ENCODE measurements around the gene ABCA1. TPM values are rescaled to one million over a fixed set of nuclear protein-coding genes. Genes with fewer than 3 reads are reported as not detected.
"Not testable (repeated sequence)": the region's sequence is repeated elsewhere in the genome, so short reads cannot be mapped to it uniquely, and the experiment has no call there.

The ABCA1 gene
- total RNA-seq, 1 donor from 2014 or later = 30.7 TPM

GRCh38 chr9:104774132-104774531, 153.8 kb downstream of the ABCA1 start:
- no peak overlapping the region for H3K27ac ChIP-seq

GRCh38 chr9:104772714-104773510, 155.0 kb downstream of the ABCA1 start:
- Histone ChIP-seq H3K27me3 (no peaks in the 10 kb centered on the region), H3K36me3 (no peaks in the 10 kb centered on the region), H3K4me1 (peaks cover 7% of the 10 kb centered on the region), H3K4me3 (no peak overlapping the region), H3K9me3 (no peaks in the 10 kb centered on the region), H3K27ac (no peak overlapping the region)
- no peak for DNase-seq (ENCODE audit: extremely low spot score in 2 of 2)
- intact Hi-C loops (cut with DNase I) = no loop called here
- TF ChIP-seq CTCF (IDR thresholded peaks at IDR 0.05) = no peak
- TF ChIP-seq POLR2A (IDR thresholded peaks at IDR 0.05) = no peak
- no peak for TF ChIP-seq POLR2AphosphoS5 (IDR thresholded peaks at IDR 0.05; ENCODE audit: insufficient read depth in 1 of 2, low read depth in 1 of 2)

More at GRCh38 chr9:104774132-104774531, 153.8 kb downstream of the ABCA1 start:
- TF ChIP-seq POLR2AphosphoS5 (IDR thresholded peaks at IDR 0.05; ENCODE audit: insufficient read depth in 1 of 2, low read depth in 1 of 2) (no peak), POLR2A (IDR thresholded peaks at IDR 0.05) (no peak), CTCF (IDR thresholded peaks at IDR 0.05) (no peak)
- Histone ChIP-seq H3K36me3 (no peaks in the 10 kb centered on the region), H3K4me3 (no peak overlapping the region), H3K27me3 (no peaks in the 10 kb centered on the region), H3K4me1 (peaks cover 7% of the 10 kb centered on the region), H3K9me3 (no peaks in the 10 kb centered on the region)
- intact Hi-C loops (cut with DNase I) = no loop called here
- DNase-seq (ENCODE audit: extremely low spot score in 2 of 2) = no peak

GRCh38 chr9:104769655-104770054, 158.3 kb downstream of the ABCA1 start:
- H3K27ac ChIP-seq = no peak overlapping the region
- intact Hi-C loops (cut with DNase I) = no loop called here
- TF ChIP-seq CTCF (IDR thresholded peaks at IDR 0.05) (no peak), POLR2AphosphoS5 (IDR thresholded peaks at IDR 0.05; ENCODE audit: insufficient read depth in 1 of 2, low read depth in 1 of 2) (no peak), POLR2A (IDR thresholded peaks at IDR 0.05) (no peak)
- no peaks in the 10 kb centered on the region for H3K27me3 ChIP-seq
- H3K4me3 ChIP-seq = no peak overlapping the region
- H3K4me1 ChIP-seq = peaks cover 8% of the 10 kb centered on the region
- no peak for DNase-seq (ENCODE audit: extremely low spot score in 2 of 2)
- no peaks in the 10 kb centered on the region for H3K9me3 ChIP-seq
- no peaks in the 10 kb centered on the region for H3K36me3 ChIP-seq

- H3K9me3 ChIP-seq; H3K36me3 ChIP-seq; H3K4me3 ChIP-seq; H3K27ac ChIP-seq; DNase-seq (ENCODE audit: extremely low spot score in 2 of 2); intact Hi-C loops (cut with DNase I); H3K27me3 ChIP-seq: not testable (repeated sequence)
- H3K4me1 ChIP-seq = peaks cover 13% of the 10 kb centered on the region
These were observed 158.9 kb downstream of the ABCA1 start for GRCh38 chr9:104769029-104769428.

GRCh38 chr9:104767507-104767906, 160.4 kb downstream of the ABCA1 start:
- Histone ChIP-seq H3K27ac (no peak overlapping the region), H3K4me3 (no peak overlapping the region), H3K4me1 (peaks cover 13% of the 10 kb centered on the region), H3K27me3 (no peaks in the 10 kb centered on the region), H3K9me3 (no peaks in the 10 kb centered on the region), H3K36me3 (no peaks in the 10 kb centered on the region)
- intact Hi-C loops (cut with DNase I) = no loop called here
- DNase-seq (ENCODE audit: extremely low spot score in 2 of 2) = no peak
- TF ChIP-seq POLR2A (IDR thresholded peaks at IDR 0.05) = no peak
- no peak for TF ChIP-seq CTCF (IDR thresholded peaks at IDR 0.05)
- no peak for TF ChIP-seq POLR2AphosphoS5 (IDR thresholded peaks at IDR 0.05; ENCODE audit: insufficient read depth in 1 of 2, low read depth in 1 of 2)

Measured in vagina (tissue), 2 donors.